Measurements from ENCODE around the gene SNX25.

SNX25 gene

GRCh38 chr4:185343726-185344581 lies 134.6 kb downstream of the SNX25 start:
- FAIRE-seq (no peak), DNase-seq (ENCODE audit: insufficient read length, low spot score) (no peak)
- TF ChIP-seq, protein P1, sequence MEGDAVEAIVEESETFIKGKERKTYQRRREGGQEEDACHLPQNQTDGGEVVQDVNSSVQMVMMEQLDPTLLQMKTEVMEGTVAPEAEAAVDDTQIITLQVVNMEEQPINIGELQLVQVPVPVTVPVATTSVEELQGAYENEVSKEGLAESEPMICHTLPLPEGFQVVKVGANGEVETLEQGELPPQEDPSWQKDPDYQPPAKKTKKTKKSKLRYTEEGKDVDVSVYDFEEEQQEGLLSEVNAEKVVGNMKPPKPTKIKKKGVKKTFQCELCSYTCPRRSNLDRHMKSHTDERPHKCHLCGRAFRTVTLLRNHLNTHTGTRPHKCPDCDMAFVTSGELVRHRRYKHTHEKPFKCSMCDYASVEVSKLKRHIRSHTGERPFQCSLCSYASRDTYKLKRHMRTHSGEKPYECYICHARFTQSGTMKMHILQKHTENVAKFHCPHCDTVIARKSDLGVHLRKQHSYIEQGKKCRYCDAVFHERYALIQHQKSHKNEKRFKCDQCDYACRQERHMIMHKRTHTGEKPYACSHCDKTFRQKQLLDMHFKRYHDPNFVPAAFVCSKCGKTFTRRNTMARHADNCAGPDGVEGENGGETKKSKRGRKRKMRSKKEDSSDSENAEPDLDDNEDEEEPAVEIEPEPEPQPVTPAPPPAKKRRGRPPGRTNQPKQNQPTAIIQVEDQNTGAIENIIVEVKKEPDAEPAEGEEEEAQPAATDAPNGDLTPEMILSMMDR (IDR thresholded peaks at IDR 0.05; ENCODE audit: insufficient read depth, missing control alignments) = no peak

DNA sequence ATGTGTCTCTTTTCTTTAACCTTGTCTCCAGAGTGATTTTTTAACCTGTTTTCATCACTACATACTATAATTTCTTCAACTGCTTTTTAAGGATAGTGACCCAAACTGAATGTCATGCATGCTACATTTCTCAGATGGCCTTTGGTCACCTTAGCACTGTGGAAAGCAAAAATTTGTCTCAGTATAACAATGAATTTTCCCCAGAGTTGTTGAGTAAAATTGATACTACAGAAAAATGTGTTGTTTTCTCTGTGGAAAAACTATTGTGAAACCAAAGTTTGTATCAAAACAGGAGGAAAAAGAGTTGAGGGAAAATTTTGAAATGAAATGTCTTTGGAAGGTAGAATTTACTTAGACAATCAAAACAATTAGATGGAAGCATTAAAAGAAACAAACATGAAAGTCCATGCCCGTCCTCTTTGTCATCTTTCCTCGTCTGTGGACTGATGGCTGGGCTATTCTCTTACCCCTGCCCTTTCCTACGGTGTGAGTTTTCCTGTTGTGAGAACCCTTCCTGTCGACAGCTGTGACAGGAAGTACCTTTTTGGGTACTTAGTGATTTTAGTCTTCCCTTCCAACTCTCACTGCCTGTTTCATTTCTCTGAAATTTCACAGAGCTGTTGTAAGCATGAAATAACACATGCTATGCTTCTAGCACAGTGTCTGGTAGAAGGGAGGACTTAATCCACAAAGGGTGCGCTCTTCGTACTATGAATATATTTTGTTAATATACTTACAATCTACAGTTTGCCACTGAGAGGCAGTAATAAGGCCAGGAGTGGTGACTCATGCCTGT lies 135.5 kb downstream of the SNX25 start:
- no peak for DNase-seq (ENCODE audit: insufficient read length, low spot score)
- no peak for FAIRE-seq
- TF ChIP-seq, protein P1 (IDR thresholded peaks at IDR 0.05; ENCODE audit: insufficient read depth, missing control alignments) = no peak

- TF ChIP-seq, protein P1 (IDR thresholded peaks at IDR 0.05; ENCODE audit: insufficient read depth, missing control alignments) = no peak
- no peak for DNase-seq (ENCODE audit: insufficient read length, low spot score)
- no peak for FAIRE-seq
Observed at GRCh38 chr4:185346975-185347601, 137.7 kb downstream of the SNX25 start.

DNA sequence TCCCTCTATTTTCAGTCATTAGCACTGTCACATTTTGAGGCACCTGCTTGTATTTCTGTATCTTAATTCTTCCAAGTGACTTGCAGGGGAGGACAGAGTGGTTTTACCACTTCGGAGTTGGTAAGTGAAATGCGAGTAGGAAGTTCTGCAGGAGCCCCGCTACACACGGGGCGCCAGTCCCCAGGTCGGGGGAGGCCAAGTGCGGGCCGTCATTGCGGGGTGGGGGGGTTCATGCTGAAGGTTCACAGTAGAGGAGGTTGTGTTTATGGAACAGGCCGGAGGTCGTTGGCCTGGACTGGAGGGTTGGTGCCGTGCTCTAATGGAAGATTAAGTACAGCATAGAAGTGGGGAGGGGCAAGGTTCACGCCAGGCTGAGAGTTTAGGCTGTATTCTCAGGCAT lies 142.3 kb downstream of the SNX25 start:
- FAIRE-seq = no peak
- TF ChIP-seq, protein P1 (IDR thresholded peaks at IDR 0.05; ENCODE audit: insufficient read depth, missing control alignments) = no peak
- no peak for DNase-seq (ENCODE audit: insufficient read length, low spot score)

DNA sequence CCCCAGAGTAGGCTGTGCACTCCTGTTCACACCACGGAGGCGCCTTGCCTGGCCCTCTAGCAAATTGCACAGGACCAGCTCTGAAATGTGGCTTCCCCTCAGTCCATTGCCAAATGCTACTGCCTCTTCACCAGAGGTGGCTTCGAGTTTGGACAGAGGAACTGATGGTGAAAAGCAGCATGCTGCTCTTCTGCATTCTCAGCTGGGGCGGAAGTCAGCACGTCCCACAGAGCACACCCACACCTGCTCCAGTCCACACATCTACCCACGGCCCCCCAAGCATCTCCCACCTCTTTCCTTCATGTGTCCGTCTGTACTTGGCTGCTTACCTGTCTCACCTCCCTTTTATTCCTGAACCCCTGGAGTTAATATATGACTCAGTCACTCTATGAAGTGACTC lies 142.8 kb downstream of the SNX25 start:
- TF ChIP-seq, protein P1 (IDR thresholded peaks at IDR 0.05; ENCODE audit: insufficient read depth, missing control alignments) = no peak
- no peak for FAIRE-seq
- DNase-seq (ENCODE audit: insufficient read length, low spot score) = no peak

DNA sequence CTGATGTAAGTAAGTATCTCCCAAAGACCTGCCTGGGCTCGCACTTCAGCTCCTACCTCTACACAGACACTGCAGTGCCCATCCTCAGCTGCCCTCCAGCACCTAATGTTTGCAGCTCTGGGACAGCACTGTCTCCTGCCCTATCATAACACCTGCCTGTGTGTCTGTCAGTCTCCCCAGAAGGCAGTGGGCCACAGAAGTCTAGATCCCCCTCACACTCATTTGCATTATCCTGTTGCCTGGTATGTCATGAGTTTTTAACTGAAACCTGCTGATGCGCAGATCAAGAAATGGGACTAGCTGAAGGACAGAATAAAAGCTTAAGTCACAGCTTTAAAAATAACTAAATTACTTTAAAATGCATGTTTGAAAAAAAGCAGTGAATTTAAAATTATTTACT lies 143.3 kb downstream of the SNX25 start:
- FAIRE-seq = no peak
- TF ChIP-seq, protein P1 (IDR thresholded peaks at IDR 0.05; ENCODE audit: insufficient read depth, missing control alignments) = no peak
- DNase-seq (ENCODE audit: insufficient read length, low spot score) = no peak
